Hepatocyte (in vitro differentiated cells): Measurements from ENCODE around the gene GRK5. TPM values are rescaled to one million over a fixed set of nuclear protein-coding genes. Genes with fewer than 3 reads are reported as not detected.

Experiments used
- DNase-seq: peaks from one replicate; pipeline ENCODE4 v3.0.0-alpha.2; 2016; ENCODE audit warnings: low spot score
- H2AFZ ChIP-seq: fragments of 200-600 bp; sonication (generic); 2 replicates; pipeline ENCODE4 v1.6.0; 2016; ENCODE audit warnings: antibody characterized with exemption, mild to moderate bottlenecking
- H3K27ac ChIP-seq: fragments of 200-600 bp; sonication (generic); 2 replicates; pipeline ENCODE4 v1.5.1; 2016; ENCODE audit warnings: mild to moderate bottlenecking
- H3K27me3 ChIP-seq: fragments of 200-600 bp; sonication (generic); 2 replicates; pipeline ENCODE4 v1.6.1; 2016
- H3K36me3 ChIP-seq: fragments of 200-600 bp; sonication (generic); replicated peaks from 2 replicates; pipeline ENCODE4 v1.5.1; 2016; ENCODE audit warnings: low read depth; ENCODE audit not compliant: insufficient read depth
- H3K4me1 ChIP-seq: fragments of 200-600 bp; sonication (generic); 2 replicates; pipeline ENCODE4 v1.5.1; 2016; ENCODE audit warnings: mild to moderate bottlenecking, moderate library complexity; ENCODE audit not compliant: insufficient read depth
- H3K4me2 ChIP-seq: fragments of 200-600 bp; sonication (generic); 2 replicates; pipeline ENCODE4 v1.6.0; 2016
- H3K4me3 ChIP-seq: fragments of 200-600 bp; sonication (generic); 2 replicates; pipeline ENCODE4 v1.5.1; 2016; ENCODE audit warnings: mild to moderate bottlenecking
- H3K79me2 ChIP-seq: fragments of 200-600 bp; sonication (generic); 2 replicates; pipeline ENCODE4 v1.6.0; 2017; ENCODE audit warnings: mild to moderate bottlenecking
- H3K9me2 ChIP-seq: fragments of 200-600 bp; sonication (generic); replicated peaks from 2 replicates; pipeline ENCODE4 v1.6.0; 2017; ENCODE audit warnings: mild to moderate bottlenecking; ENCODE audit not compliant: insufficient read depth
- H3K9me3 ChIP-seq: fragments of 200-600 bp; sonication (generic); 2 replicates; pipeline ENCODE4 v1.5.1; 2016; ENCODE audit warnings: low read depth, mild to moderate bottlenecking
- H4K20me1 ChIP-seq: fragments of 200-600 bp; sonication (generic); 2 replicates; pipeline ENCODE4 v1.6.0; 2016; ENCODE audit warnings: mild to moderate bottlenecking; ENCODE audit not compliant: insufficient read depth, poor library complexity, severe bottlenecking
- CTCF ChIP-seq: fragments of 200-600 bp; sonication (generic); IDR thresholded peaks from 2 replicates; pipeline ENCODE4 v1.5.1; 2016; ENCODE audit warnings: antibody characterized with exemption, mild to moderate bottlenecking; ENCODE audit not compliant: poor library complexity
- EZH2 ChIP-seq: fragments of 200-600 bp; sonication (generic); IDR thresholded peaks from 2 replicates; pipeline ENCODE4 v1.6.1; 2016; ENCODE audit warnings: antibody characterized with exemption, mild to moderate bottlenecking, borderline replicate concordance
- EZH2phosphoT487 ChIP-seq: fragments of 200-600 bp; sonication (generic); IDR thresholded peaks from one replicate; pipeline ENCODE4 v1.6.1; 2018; ENCODE audit warnings: antibody characterized with exemption, mild to moderate bottlenecking, low read depth, moderate library complexity; ENCODE audit not compliant: unreplicated experiment, severe bottlenecking
- WGBS: methylation state at CpG from one replicate; pipeline ENCODE4 v1.1.6; 2016; ENCODE audit warnings: low lambda C conversion rate; ENCODE audit errors: missing lambda C conversion rate; 5-methylcytosine and 5-hydroxymethylcytosine counted together
- polyA plus RNA-seq: library from polyadenylated mRNA; unstranded; fragments of >200 nt; fragmentation: Nextera tagmentation; extraction: Ambion mirVana; gene quantifications from 2 replicates; pipeline ENCODE4 v1.2.1, GENCODE V29; 2016
- total RNA-seq: library from RNA; depleted of rRNA; stranded (reverse); fragments of >200 nt; gene quantifications from 2 replicates; pipeline ENCODE4 v1.2.3, GENCODE V29; 2014

The GRK5 gene
- total and polyA plus RNA-seq, 2 experiments from 2014 or later = 7.6 to 19.9 TPM

DNA sequence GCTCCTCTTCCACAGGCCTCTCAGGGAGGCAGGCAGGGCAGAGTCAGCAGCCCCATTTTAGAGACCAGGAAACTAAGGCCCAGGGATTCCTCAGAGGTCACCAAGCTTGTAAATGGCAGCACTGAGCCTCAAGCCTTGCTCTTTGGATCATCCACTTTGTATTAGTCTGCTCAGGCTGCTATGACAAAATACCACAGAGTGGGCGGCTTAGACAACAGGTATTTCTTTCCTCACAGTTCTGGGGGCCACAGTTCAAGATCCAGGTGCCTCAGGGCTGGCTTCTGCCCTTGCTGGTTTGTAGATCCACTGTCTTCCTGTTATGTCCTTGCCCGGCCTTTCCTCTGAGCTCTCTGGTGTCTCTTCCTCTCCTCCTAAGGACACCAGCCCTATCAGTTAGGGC lies 151.2 kb downstream of the GRK5 start:
- H3K4me2 ChIP-seq = no peak overlapping the region
- no peak for TF ChIP-seq CTCF
- no peak for TF ChIP-seq EZH2phosphoT487
- TF ChIP-seq EZH2 = no peak
- WGBS = 97% methylated on average over 2 of the region's 2 CpGs
- no peak overlapping the region for H3K4me3 ChIP-seq
- no peak overlapping the region for H2AFZ ChIP-seq
- H3K9me2 ChIP-seq = no peaks in the 10 kb centered on the region
- no peak for DNase-seq
- no peaks in the 10 kb centered on the region for H3K4me1 ChIP-seq
- no peaks in the 10 kb centered on the region for H3K79me2 ChIP-seq
- no peaks in the 10 kb centered on the region for H3K36me3 ChIP-seq
- H3K27me3 ChIP-seq = no peaks in the 10 kb centered on the region
- H3K27ac ChIP-seq = no peak overlapping the region
- H4K20me1 ChIP-seq = no peaks in the 10 kb centered on the region
- no peaks in the 10 kb centered on the region for H3K9me3 ChIP-seq

- H3K4me3 ChIP-seq = no peak overlapping the region
- H2AFZ ChIP-seq = no peak overlapping the region
- no peaks in the 10 kb centered on the region for H4K20me1 ChIP-seq
- no peaks in the 10 kb centered on the region for H3K79me2 ChIP-seq
- WGBS = 88% methylated on average over 4 of the region's 4 CpGs
- H3K4me1 ChIP-seq = no peaks in the 10 kb centered on the region
- TF ChIP-seq EZH2 (no peak), EZH2phosphoT487 (no peak), CTCF (no peak)
- no peak for DNase-seq
- H3K4me2 ChIP-seq = no peak overlapping the region
- no peaks in the 10 kb centered on the region for H3K9me2 ChIP-seq
- H3K36me3 ChIP-seq = no peaks in the 10 kb centered on the region
- H3K9me3 ChIP-seq = no peaks in the 10 kb centered on the region
- H3K27me3 ChIP-seq = no peaks in the 10 kb centered on the region
- H3K27ac ChIP-seq = no peak overlapping the region
Observed at GRCh38 chr10:119359025-119359424, 151.7 kb downstream of the GRK5 start.

GRCh38 chr10:119360181-119360921 lies 153.0 kb downstream of the GRK5 start:
- Histone ChIP-seq H3K36me3 (no peaks in the 10 kb centered on the region), H3K27ac (no peak overlapping the region), H3K4me3 (no peak overlapping the region), H3K79me2 (no peaks in the 10 kb centered on the region), H3K9me3 (no peaks in the 10 kb centered on the region), H3K4me1 (peaks cover 2% of the 10 kb centered on the region), H3K4me2 (no peak overlapping the region), H3K9me2 (no peaks in the 10 kb centered on the region), H4K20me1 (no peaks in the 10 kb centered on the region), H2AFZ (no peak overlapping the region), H3K27me3 (no peaks in the 10 kb centered on the region)
- DNase-seq = no peak
- WGBS = 92% methylated on average over 11 of the region's 11 CpGs
- no peak for TF ChIP-seq EZH2
- TF ChIP-seq CTCF = no peak
- no peak for TF ChIP-seq EZH2phosphoT487
